ENCODE measurements around the gene ARID2.

The ARID2 gene

DNA sequence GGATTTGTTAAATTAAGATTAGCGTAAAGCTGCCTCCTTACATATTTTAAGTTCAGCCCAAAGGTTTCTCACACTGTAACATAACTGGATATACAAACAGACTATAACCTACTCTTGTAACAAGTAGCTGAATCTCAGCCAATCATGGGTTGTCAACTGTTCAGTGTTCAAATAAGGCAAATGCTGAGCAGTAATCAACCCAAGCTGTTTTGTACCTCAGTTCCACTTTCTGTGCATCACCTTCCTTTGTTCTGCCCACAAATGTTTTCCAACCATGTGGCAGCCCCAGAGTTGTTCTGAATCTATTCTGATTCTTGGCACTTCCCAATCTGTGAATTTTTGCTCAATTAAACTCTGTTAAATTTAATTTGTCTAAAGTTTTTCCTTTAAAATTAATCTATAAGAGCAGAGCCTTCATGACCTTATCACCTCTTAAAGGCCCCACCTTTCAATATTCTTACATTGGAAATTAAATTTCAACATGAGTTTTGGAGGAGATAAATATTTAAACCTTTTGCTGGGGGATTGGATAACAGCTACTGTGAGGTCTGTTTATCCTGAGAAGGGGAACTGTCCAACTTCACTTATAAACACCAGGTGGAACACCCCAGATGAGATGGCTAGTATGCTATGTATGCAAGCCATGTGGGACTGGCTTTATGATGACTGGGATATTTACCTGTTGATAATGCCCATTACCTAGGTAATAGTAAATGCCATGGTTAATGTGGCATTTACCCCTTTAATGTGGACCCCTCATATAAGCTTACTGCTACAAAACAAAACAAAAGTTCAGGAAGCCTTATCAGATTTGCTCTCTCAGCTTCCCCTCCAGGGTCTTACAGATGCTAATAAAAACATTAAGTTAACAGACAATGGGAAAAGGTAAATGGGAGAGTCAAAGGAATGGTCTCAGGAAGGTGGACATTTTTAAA, 42.2 kb upstream of the ARID2 start:
- no peaks in the 10 kb centered on the region for H3K9me3 ChIP-seq
- no peak for DNase-seq
- H3K36me3 ChIP-seq = no peaks in the 10 kb centered on the region
- H3K27me3 ChIP-seq = peaks cover 2% of the 10 kb centered on the region
- no peak overlapping the region for H3K4me3 ChIP-seq (ENCODE audit: low read depth, low read length)
- no peaks in the 10 kb centered on the region for H3K4me1 ChIP-seq
- TF ChIP-seq CTCF (IDR thresholded peaks at IDR 0.05; ENCODE audit: low read depth, low read length) = no peak

DNA sequence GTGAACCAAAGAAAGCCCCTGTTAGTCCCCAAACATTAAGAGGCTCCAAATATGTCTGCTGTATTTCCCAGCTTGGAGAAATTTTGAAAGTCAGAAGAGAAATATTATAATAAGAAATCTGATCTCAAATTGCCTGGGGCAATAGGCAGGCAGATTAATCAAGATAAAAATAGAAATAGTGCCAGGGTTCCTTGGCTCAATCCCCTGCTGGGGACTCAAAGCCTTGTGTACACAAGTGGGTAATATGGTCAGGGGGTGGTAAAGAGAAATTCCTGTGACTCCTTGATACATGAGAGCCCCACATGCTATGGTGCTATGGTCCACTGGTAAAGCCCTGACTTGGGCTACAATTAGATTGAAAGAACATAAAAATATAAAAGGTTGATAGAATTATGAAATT, 41.3 kb upstream of the ARID2 start:
- Histone ChIP-seq H3K27me3 (peaks cover 2% of the 10 kb centered on the region), H3K36me3 (no peaks in the 10 kb centered on the region), H3K4me3 (ENCODE audit: low read depth, low read length) (no peak overlapping the region), H3K4me1 (no peaks in the 10 kb centered on the region), H3K9me3 (no peaks in the 10 kb centered on the region)
- no peak for DNase-seq
- TF ChIP-seq CTCF (IDR thresholded peaks at IDR 0.05; ENCODE audit: low read depth, low read length) = no peak

DNA sequence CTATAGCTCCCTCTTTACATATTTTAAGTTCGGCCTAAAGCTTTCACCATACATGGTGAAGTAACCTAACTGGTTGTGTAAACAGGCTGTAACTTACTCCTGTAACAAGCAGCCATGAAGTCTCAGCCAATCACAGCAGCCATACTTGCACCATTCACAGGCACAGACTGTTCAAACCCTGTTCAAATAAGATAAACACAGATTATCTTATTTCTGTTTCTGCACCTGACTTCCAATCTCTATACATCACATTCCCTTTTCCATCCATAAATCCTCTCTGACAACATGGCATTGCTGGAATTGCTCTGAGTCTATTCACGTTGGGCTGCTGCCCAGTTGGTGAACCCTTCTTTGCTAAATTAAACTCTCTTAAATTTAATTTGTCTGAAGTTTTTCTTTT, 34.5 kb upstream of the ARID2 start:
- no peak overlapping the region for H3K4me3 ChIP-seq (ENCODE audit: low read depth, low read length)
- H3K4me1 ChIP-seq = no peaks in the 10 kb centered on the region
- H3K27me3 ChIP-seq = peaks cover 2% of the 10 kb centered on the region; the same call in 1 of the 2 replicates
- DNase-seq = no peak
- H3K9me3 ChIP-seq = no peaks in the 10 kb centered on the region
- H3K36me3 ChIP-seq = no peaks in the 10 kb centered on the region
- no peak for TF ChIP-seq CTCF (IDR thresholded peaks at IDR 0.05; ENCODE audit: low read depth, low read length)

GRCh38 chr12:45695606-45696005, 33.9 kb upstream of the ARID2 start:
- Histone ChIP-seq H3K4me1 (no peaks in the 10 kb centered on the region), H3K4me3 (ENCODE audit: low read depth, low read length) (no peak overlapping the region), H3K27me3 (peaks cover 2% of the 10 kb centered on the region; the same call in 1 of the 2 replicates), H3K9me3 (no peaks in the 10 kb centered on the region), H3K36me3 (no peaks in the 10 kb centered on the region)
- DNase-seq = no peak
- TF ChIP-seq CTCF (IDR thresholded peaks at IDR 0.05; ENCODE audit: low read depth, low read length) = no peak

GRCh38 chr12:45696049-45696448, 33.5 kb upstream of the ARID2 start:
- no peak for TF ChIP-seq CTCF (IDR thresholded peaks at IDR 0.05; ENCODE audit: low read depth, low read length)
- DNase-seq = no peak
- H3K4me3 ChIP-seq (ENCODE audit: low read depth, low read length) = no peak overlapping the region

DNA sequence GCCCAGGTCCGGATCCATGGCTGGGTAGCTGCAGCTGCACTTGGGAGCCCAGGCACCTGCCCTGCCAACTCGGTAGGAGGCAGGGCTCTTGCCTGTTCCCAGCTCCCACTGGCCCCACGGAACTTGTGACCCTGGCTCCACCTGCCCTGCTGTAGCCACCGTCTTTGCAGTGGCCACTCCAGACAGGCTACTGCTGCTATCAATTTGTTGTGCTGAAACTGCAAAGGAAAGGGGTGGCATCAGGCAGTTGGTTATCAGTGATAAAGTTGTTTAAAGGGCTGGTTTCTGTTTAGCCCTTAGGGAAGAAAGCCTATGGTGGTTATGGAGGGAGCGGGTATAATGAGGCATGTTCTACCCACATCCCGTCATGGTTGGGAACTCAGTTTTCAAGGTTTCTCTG, 32.1 kb upstream of the ARID2 start:
- Histone ChIP-seq H3K36me3 (no peaks in the 10 kb centered on the region), H3K4me1 (no peaks in the 10 kb centered on the region), H3K27me3 (no peaks in the 10 kb centered on the region), H3K4me3 (ENCODE audit: low read depth, low read length) (no peak overlapping the region), H3K9me3 (no peaks in the 10 kb centered on the region)
- TF ChIP-seq CTCF (IDR thresholded peaks at IDR 0.05; ENCODE audit: low read depth, low read length) = no peak
- DNase-seq = no peak

More at GRCh38 chr12:45696049-45696448, 33.5 kb upstream of the ARID2 start:
- Histone ChIP-seq H3K9me3 (no peaks in the 10 kb centered on the region), H3K27me3 (no peaks in the 10 kb centered on the region; the same call in 1 of the 2 replicates), H3K4me1 (no peaks in the 10 kb centered on the region), H3K36me3 (no peaks in the 10 kb centered on the region)

Data from BE2C (cell line).